Measurements from ENCODE around the gene PTRHD1.
"Not testable (repeated sequence)": the region's sequence is repeated elsewhere in the genome, so short reads cannot be mapped to it uniquely, and the experiment has no call there.

The PTRHD1 gene

DNA sequence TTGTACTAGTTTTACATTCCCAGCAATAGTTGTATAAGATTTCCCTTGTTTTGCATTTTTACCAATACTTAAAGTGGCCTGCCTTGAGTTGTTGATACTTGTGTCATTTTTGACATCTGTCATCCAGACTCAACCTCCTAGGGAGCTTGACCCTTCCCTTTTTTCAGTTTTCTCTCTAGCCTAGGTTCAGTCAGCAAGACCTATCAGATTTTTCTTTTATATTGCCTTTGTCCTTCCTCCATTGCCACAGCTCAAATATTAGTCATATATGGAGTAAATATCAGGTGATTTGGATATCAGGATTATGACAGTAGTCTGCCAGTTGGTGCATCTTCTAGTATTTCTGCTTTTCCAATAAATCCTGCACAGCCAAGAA is 13.5 kb upstream of the PTRHD1 start:
- in situ Hi-C loops (cut with HindIII; ENCODE audit: low pct_ligation_motif_present, low sequenced_read_pairs) = no loop called here
- H3K27me3 ChIP-seq (replicated peaks) = no peaks in the 10 kb centered on the region
- DNase-seq = no peak
- no peaks in the 10 kb centered on the region for H3K36me3 ChIP-seq (replicated peaks)
- no peak overlapping the region for H3K4me3 ChIP-seq (ENCODE audit: low read depth, low read length)
- TF ChIP-seq, protein P1, sequence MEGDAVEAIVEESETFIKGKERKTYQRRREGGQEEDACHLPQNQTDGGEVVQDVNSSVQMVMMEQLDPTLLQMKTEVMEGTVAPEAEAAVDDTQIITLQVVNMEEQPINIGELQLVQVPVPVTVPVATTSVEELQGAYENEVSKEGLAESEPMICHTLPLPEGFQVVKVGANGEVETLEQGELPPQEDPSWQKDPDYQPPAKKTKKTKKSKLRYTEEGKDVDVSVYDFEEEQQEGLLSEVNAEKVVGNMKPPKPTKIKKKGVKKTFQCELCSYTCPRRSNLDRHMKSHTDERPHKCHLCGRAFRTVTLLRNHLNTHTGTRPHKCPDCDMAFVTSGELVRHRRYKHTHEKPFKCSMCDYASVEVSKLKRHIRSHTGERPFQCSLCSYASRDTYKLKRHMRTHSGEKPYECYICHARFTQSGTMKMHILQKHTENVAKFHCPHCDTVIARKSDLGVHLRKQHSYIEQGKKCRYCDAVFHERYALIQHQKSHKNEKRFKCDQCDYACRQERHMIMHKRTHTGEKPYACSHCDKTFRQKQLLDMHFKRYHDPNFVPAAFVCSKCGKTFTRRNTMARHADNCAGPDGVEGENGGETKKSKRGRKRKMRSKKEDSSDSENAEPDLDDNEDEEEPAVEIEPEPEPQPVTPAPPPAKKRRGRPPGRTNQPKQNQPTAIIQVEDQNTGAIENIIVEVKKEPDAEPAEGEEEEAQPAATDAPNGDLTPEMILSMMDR (IDR thresholded peaks at IDR 0.05; ENCODE audit: low read depth, low read length, missing control alignments) = no peak
- no peak overlapping the region for H3K27ac ChIP-seq

DNA sequence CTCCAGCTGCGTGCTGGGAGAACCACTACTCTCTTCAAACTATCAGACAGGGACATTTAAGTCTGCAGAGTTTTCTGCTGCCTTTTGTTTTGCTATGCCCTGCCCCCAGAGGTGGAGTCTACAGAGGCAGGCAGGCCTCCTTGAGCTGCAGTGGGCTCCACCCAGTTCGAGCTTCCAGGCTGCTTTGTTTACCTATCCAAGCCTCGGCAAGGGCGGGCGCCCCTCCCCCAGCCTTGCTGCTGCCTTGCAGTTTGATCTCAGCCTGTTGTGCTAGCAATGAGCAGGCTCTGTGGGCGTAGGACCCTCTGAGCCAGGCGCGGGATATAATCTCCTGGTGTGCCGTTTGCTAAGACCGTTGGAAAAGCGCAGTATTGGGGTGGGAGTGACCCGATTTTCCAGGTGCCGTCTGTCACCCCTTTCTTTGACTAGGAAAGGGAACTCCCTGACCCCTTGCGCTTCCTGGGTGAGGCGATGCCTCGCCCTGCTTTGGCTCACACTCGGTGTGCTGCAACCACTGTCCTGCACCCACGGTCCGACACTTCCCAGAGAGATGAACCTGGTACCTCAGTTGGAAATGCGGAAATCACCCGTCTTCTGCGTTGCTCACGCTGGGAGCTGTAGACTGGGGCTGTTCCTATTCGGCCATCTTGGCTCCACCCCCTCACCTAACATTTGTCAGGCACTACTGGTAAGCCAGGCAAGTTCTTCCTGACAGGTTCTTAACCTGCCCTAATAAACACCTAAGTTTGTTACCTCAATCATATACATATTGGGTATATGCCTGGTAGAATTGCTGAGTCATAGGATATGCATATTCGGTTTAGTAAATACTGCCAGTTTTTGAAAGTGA is 12.8 kb upstream of the PTRHD1 start:
- in situ Hi-C loops (cut with HindIII; ENCODE audit: low pct_ligation_motif_present, low sequenced_read_pairs); DNase-seq; H3K27me3 ChIP-seq (replicated peaks); H3K27ac ChIP-seq; H3K4me3 ChIP-seq (ENCODE audit: low read depth, low read length); H3K36me3 ChIP-seq (replicated peaks): not testable (repeated sequence)

DNA sequence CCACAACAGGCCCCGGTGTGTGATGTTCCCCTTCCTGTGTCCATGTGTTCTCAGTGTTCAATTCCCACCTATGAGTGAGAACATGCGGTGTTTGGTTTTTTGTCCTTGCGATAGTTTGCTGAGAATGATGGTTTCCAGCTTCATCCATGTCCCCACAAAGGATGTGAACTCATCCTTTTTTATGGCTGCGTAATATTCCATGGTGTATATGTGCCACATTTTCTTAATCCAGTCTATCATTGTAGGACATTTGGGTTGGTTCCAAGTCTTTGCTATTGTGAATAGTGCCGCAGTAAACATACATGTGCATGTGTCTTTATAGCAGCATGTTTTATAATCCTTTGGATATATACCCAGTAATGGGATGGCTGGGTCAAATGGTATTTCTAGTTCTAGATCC is 7.3 kb upstream of the PTRHD1 start:
- in situ Hi-C loops (cut with HindIII; ENCODE audit: low pct_ligation_motif_present, low sequenced_read_pairs); H3K27ac ChIP-seq; DNase-seq: not testable (repeated sequence)

DNA sequence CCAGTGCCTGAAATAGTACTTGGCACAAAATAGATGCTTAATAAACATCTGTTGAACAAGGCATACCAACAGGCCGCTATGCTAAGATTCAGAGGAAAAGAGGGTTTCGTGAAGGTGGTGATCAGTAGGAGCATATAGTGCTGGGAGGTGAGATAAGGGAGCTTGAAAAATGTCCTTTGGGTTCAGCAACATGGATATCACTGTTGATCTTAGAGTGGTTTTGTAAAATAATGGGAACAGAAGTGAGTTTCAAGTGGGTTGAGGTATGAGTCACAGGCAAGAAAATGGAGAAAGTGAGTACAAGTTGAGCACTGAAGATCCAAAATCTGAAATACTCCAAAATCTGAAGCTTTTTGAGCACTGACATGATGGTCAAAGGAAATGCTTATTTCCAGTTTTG is 4.5 kb upstream of the PTRHD1 start:
- TF ChIP-seq, protein P1 (IDR thresholded peaks at IDR 0.05; ENCODE audit: low read depth, low read length, missing control alignments) = no peak
- Histone ChIP-seq H3K36me3 (replicated peaks) (peaks cover 3% of the 10 kb centered on the region), H3K27ac (no peak overlapping the region), H3K4me3 (ENCODE audit: low read depth, low read length) (no peak overlapping the region), H3K27me3 (replicated peaks) (no peaks in the 10 kb centered on the region)
- DNase-seq = no peak
- in situ Hi-C loops (cut with HindIII; ENCODE audit: low pct_ligation_motif_present, low sequenced_read_pairs) = no loop called here

More for the DNA sequence above, 7.3 kb upstream of the PTRHD1 start:
- not testable (repeated sequence) for H3K27me3 ChIP-seq (replicated peaks); H3K36me3 ChIP-seq (replicated peaks); H3K4me3 ChIP-seq (ENCODE audit: low read depth, low read length)

DNA sequence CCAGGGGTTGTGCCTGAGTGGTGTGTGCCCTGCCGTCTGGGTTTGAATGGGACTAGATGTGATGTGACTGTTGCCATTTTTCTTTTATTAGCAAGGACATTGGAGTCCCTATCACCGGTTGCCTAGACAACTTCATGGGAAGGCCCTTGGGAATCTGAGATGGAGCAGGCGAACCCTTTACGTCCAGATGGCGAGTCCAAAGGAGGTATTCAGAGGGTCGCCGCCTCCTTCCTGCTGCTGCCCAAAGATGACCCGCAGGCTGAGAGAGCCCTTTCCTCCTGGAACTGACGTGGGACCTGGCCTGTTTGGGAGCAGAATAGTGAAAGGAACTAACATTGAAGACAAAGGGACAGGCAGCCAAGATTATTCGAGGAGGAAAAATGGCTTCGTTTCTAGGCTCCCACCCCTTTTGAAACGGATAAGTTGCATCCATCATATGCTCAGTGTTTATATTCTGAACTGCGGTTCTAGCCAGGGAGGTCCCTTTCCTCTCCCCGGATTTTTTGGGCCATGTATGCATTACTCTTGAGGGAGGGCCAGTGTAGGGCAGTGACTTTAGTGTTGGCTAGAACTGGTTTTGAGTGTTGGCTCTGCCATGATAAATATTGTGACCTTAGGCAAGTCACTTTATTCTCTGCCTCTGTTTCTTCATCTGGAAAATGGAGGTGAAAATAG is 707 bp upstream of the PTRHD1 start:
- H3K36me3 ChIP-seq (replicated peaks) = no peaks in the 10 kb centered on the region
- peak; percentile 35 for DNase-seq
- H3K27ac ChIP-seq = peak overlapping the region; percentile 99
- no peaks in the 10 kb centered on the region for H3K27me3 ChIP-seq (replicated peaks)
- TF ChIP-seq, protein P1 (IDR thresholded peaks at IDR 0.05; ENCODE audit: low read depth, low read length, missing control alignments) = no peak
- peak overlapping the region; percentile 92 for H3K4me3 ChIP-seq (ENCODE audit: low read depth, low read length)
- in situ Hi-C loops (cut with HindIII; ENCODE audit: low pct_ligation_motif_present, low sequenced_read_pairs) = no loop called here

DNA sequence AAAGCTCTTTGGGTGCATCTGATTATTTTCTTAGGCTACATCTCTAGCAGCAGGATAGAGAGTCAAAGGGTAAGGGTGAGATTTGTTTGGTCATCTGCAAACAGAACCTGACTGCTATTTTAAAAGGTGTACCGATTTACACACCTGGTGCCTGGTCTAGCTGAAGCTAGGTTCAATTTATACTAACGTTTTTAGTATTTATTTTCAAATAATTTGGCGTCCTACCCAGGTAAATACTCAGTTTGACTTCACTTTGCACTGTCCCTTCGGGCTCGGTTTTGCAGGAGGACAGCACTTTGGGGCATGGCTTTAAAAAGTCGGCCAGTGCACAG is 683 bp downstream of the PTRHD1 start:
- Histone ChIP-seq H3K4me3 (ENCODE audit: low read depth, low read length) (peak overlapping the region; percentile 92), H3K36me3 (replicated peaks) (no peaks in the 10 kb centered on the region), H3K27me3 (replicated peaks) (no peaks in the 10 kb centered on the region), H3K27ac (peak overlapping the region; percentile 99)
- DNase-seq = no peak
- TF ChIP-seq, protein P1 (IDR thresholded peaks at IDR 0.05; ENCODE audit: low read depth, low read length, missing control alignments) = no peak
- in situ Hi-C loops (cut with HindIII; ENCODE audit: low pct_ligation_motif_present, low sequenced_read_pairs) = no loop called here
